Fibroblast of peridontal ligament (primary cell): ENCODE results near the gene POMC.
A peak's percentile ranks its signal among the peaks of the same experiment; 100 is the strongest.
"Not testable (repeated sequence)": the region's sequence is repeated elsewhere in the genome, so short reads cannot be mapped to it uniquely, and the experiment has no call there.

Experiments
- DNase-seq: peaks from one replicate; pipeline ENCODE4 v3.0.0-alpha.2; 2010; ENCODE audit errors: extremely low read depth

POMC gene

GRCh38 chr2:25132693-25133092 lies 35.7 kb downstream of the POMC start:
- no peak for DNase-seq

- no peak for DNase-seq
Observed at GRCh38 chr2:25132299-25132635, 36.1 kb downstream of the POMC start.

- DNase-seq = no peak
Observed at GRCh38 chr2:25131567-25132298, 36.6 kb downstream of the POMC start.

GRCh38 chr2:25131253-25131566 lies 37.2 kb downstream of the POMC start:
- DNase-seq = no peak

GRCh38 chr2:25129901-25130520 lies 38.4 kb downstream of the POMC start:
- DNase-seq = no peak

GRCh38 chr2:25127646-25128045 lies 40.7 kb downstream of the POMC start:
- DNase-seq = peak; percentile 47

- DNase-seq = not testable (repeated sequence)
Observed at GRCh38 chr2:25127071-25127470, 41.3 kb downstream of the POMC start.

GRCh38 chr2:25125976-25126375 lies 42.4 kb downstream of the POMC start:
- DNase-seq = no peak

GRCh38 chr2:25125189-25125588 lies 43.2 kb downstream of the POMC start:
- no peak for DNase-seq

- no peak for DNase-seq
Observed at GRCh38 chr2:25123682-25124081, 44.7 kb downstream of the POMC start.

GRCh38 chr2:25122367-25122766 lies 46.0 kb downstream of the POMC start:
- DNase-seq = no peak

GRCh38 chr2:25119263-25119662 lies 49.1 kb downstream of the POMC start:
- no peak for DNase-seq

GRCh38 chr2:25116956-25117355 lies 51.4 kb downstream of the POMC start:
- no peak for DNase-seq

- peak; percentile 51 for DNase-seq
Observed at GRCh38 chr2:25115902-25116301, 52.5 kb downstream of the POMC start.

GRCh38 chr2:25115249-25115883 lies 53.0 kb downstream of the POMC start:
- no peak for DNase-seq

GRCh38 chr2:25112113-25112512 lies 56.3 kb downstream of the POMC start:
- DNase-seq = no peak
